Astrocyte of the spinal cord (primary cell): ENCODE results near the gene ABCC1.
A peak's percentile ranks its signal among the peaks of the same experiment; 100 is the strongest.

Source experiments
- DNase-seq: peaks from one replicate; pipeline ENCODE4 v3.0.0; 2011; ENCODE audit warnings: low read depth, low spot score
- H3K4me3 ChIP-seq: 2 replicates; pipeline ENCODE4 v1.5.1; 2011; ENCODE audit warnings: low read depth, mild to moderate bottlenecking, low read length, moderate library complexity
- in situ Hi-C: cut with HindIII; loops from 2 replicates; pipeline ENCODE4 v1.10.0; 2017; ENCODE audit warnings: low sequenced_read_pairs
- TF ChIP-seq, protein P1 (sequence below): IDR thresholded peaks from 2 replicates; pipeline ENCODE4 v1.5.1; 2012; ENCODE audit warnings: low read depth, mild to moderate bottlenecking, low read length, inconsistent platforms

ABCC1 gene

DNA sequence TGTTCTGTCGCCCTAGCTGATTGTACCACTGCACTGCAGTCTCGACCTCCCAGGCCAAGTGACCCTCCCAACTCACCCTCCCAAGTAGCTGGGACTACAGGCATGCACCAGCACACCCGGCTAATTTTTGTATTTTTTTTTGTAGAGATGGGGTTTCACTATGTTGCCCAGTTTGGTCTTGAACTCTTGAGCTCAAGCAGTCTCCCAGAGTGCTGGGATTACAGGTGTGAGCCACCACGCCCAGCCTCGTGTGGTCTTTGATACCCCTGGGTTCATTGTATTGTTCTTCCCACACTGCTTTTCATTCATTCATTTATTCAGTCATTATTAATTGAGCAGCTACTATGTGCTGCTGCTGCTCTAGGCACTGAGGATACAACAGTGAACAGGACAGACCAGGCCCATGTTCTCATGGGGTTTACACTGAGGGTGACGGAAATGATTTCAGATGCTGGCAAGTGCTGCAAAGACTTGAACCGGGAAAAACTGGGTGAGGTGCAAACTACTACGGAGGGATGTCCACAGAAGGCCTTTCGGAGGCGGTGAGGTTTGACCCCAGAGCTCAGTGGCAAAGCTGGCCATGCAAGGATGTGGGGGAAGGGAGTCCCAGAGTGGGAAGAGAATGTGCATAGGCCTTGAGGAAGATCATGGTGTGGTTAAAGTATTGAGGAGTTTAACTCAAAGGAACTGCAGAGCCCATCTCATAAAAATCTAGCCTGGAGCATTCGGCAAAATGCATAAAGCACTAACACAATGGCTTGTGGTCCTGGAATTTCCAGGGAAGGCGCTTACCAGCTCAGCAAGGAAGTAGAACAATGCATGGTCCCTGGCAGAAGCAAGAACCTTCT lies 10.9 kb downstream of the ABCC1 start:
- no peak for DNase-seq
- no peak overlapping the region for H3K4me3 ChIP-seq
- TF ChIP-seq, protein P1, sequence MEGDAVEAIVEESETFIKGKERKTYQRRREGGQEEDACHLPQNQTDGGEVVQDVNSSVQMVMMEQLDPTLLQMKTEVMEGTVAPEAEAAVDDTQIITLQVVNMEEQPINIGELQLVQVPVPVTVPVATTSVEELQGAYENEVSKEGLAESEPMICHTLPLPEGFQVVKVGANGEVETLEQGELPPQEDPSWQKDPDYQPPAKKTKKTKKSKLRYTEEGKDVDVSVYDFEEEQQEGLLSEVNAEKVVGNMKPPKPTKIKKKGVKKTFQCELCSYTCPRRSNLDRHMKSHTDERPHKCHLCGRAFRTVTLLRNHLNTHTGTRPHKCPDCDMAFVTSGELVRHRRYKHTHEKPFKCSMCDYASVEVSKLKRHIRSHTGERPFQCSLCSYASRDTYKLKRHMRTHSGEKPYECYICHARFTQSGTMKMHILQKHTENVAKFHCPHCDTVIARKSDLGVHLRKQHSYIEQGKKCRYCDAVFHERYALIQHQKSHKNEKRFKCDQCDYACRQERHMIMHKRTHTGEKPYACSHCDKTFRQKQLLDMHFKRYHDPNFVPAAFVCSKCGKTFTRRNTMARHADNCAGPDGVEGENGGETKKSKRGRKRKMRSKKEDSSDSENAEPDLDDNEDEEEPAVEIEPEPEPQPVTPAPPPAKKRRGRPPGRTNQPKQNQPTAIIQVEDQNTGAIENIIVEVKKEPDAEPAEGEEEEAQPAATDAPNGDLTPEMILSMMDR = no peak
- in situ Hi-C loops = no loop called here

DNA sequence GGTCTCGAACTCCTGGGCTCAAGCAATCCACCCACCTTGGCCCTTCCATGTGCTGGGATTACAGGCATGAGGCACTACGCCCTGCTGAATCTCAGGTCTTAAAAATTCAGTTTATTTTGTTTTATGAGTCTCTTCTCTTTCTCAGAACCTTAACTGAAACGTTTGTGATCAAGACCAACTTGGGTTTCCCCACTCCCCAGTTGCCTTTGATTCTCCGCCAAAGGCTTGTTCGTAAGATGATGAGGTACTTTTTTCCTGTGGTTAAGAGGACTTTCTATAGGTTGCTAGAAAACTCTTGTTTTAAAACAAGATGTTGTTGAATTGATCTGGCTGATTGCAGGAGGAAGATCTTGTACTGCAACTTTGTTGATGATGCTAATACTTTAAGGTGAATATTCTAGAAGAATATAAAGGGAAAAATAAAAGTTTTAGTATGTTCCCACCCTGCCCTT lies 11.7 kb downstream of the ABCC1 start:
- TF ChIP-seq, protein P1 = no peak
- DNase-seq = peak; percentile 69
- in situ Hi-C loops = no loop called here
- no peak overlapping the region for H3K4me3 ChIP-seq

DNA sequence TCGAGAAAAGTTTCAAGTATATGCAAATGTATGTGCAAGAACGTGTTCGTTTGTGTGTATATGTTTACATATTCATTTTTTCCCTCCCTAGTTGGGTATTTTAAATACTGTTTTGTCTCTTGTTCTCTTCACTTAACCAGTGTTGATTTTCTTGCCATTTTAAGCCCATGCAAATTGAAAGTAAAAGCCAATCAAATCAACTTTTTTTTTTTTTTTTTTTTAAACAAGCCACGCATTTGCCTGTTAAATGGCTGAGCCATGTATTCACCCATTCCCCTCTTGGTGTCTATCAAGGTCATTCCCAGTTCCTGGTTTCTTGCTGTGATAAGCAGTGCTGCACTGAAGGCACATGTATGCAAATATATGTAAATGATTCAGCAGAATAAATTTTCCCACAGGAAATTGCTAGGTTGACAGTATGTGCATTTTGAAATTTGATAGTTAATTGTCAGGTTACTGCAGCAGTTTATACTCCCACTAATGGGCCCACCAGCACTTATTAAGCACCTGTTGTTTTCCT lies 12.2 kb downstream of the ABCC1 start:
- in situ Hi-C loops = no loop called here
- no peak overlapping the region for H3K4me3 ChIP-seq
- TF ChIP-seq, protein P1 = no peak
- no peak for DNase-seq

DNA sequence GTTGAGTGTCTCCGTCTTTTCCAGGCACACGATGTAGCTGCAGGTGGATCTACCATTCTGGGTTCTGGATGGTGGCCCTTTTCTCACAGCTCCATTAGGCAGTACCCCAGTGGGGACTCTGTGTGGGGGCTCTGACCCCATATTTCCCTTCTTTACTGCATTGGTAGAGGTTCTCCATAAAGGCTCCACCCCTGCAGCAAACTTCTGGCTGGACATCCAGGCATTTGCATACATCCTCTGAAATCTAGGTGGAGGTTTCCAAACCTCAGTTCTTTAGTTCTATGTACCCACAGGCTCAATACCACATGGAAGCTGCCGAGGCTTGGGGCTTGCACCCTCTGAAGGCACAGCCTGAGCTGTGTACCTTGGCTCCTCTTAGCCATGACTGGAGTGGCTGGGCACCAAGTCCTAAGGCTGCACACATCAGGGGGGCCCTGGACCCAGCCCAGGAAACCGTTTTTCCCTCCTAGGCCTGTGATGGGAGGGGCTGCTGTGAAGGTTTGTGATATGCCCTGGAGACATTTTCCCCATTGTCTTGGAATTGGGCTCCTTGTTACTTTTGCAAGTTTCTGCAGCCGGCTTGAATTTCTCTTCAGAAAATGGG lies 14.0 kb downstream of the ABCC1 start:
- no peak overlapping the region for H3K4me3 ChIP-seq
- TF ChIP-seq, protein P1 = no peak
- in situ Hi-C loops = no loop called here
- no peak for DNase-seq

DNA sequence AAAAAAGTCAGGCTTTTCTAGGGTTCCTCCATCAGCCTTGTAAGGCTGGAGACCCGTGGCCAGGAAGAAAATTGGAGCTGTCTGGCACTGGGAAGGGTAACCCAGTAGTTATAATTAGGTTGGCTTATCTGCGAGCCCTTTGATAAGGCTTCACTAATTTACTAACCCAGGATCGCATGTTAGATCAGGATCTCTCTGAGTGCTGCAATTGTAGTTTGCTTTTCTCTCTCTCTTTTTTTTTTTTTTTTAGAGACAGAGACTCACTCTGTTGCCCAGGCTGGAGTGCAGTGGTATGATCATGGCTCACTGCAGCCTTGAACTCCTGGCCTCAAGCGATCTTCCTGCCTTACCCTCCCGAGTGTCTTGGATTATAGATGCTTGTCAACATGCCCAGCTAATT lies 17.0 kb downstream of the ABCC1 start:
- in situ Hi-C loops = no loop called here

DNA sequence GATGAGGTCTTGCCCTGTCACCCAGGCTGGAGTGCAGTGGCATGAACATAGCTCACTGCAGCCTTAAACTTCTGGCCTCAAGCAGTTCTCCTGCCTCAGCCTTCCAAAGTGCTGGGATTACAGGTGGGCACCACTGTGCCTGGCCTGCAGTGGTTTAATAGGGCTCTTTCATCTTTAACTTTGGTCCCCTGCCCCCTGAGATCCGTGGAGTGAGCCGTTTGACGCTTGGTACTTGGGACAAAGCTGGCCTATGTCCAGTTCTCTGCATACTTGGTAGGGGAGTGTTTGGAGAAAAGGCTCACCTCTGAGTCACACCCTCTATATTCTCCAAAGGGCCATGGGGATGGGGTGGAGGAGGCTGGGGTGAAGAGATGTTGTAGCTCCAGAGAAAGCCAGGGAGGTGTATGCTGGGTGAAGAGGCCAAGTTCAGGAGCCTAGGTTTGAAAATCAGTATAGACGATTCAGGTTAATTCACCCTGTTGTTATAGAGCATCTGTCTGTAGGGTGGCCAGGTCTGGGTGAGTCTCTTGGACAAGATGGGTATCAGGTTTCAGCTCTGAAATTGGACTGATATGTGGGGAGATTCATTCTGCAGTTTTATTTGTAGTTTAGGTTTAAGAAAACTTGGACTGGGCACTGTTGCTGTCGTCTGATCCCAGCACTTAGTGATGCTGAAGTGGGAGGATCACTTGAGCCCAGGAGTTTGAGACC lies 17.6 kb downstream of the ABCC1 start:
- no peak overlapping the region for H3K4me3 ChIP-seq
- DNase-seq = peak; percentile 77
- TF ChIP-seq, protein P1 = no peak
- in situ Hi-C loops = no loop called here

More for the DNA sequence above, 17.0 kb downstream of the ABCC1 start:
- TF ChIP-seq, protein P1 = no peak
- no peak overlapping the region for H3K4me3 ChIP-seq
- DNase-seq = no peak
